GM18511 (cell line): ENCODE measurements around the gene PORCN.

Experiments
- ATAC-seq: cut with Tn5 transposase; IDR thresholded peaks from one replicate; pipeline ENCODE4 v1.9.1; 2021; ENCODE audit warnings: mild to moderate bottlenecking, moderate library complexity; ENCODE audit not compliant: unreplicated experiment

PORCN gene

GRCh38 chrX:48475774-48476577 lies 32.8 kb upstream of the PORCN start, which contains the start of gene FTSJ1:
FTSJ1 (plus strand) TSS chrX:48476199; CDS start chrX:48478048, 1,849 bp downstream.
- ATAC-seq = peak; percentile 91

GRCh38 chrX:48476919-48477318 lies 31.9 kb upstream of the PORCN start:
- no peak for ATAC-seq

GRCh38 chrX:48477960-48478755 lies 30.6 kb upstream of the PORCN start:
- no peak for ATAC-seq

- no peak for ATAC-seq
These were observed 30.0 kb upstream of the PORCN start for GRCh38 chrX:48478806-48479205.

- no peak for ATAC-seq
These were observed 28.6 kb upstream of the PORCN start for GRCh38 chrX:48480142-48480541.

GRCh38 chrX:48480583-48480982 lies 28.2 kb upstream of the PORCN start:
- ATAC-seq = no peak

- no peak for ATAC-seq
These were observed 26.3 kb upstream of the PORCN start for GRCh38 chrX:48482526-48482925.

- no peak for ATAC-seq
These were observed 21.4 kb upstream of the PORCN start for GRCh38 chrX:48487362-48487798.

GRCh38 chrX:48488034-48488433 lies 20.8 kb upstream of the PORCN start:
- no peak for ATAC-seq

- no peak for ATAC-seq
These were observed 19.5 kb upstream of the PORCN start for GRCh38 chrX:48489296-48489695.

- ATAC-seq = no peak
These were observed 18.9 kb upstream of the PORCN start for GRCh38 chrX:48489892-48490291.

GRCh38 chrX:48490661-48491060 lies 18.1 kb upstream of the PORCN start:
- no peak for ATAC-seq

GRCh38 chrX:48491809-48492208 lies 17.0 kb upstream of the PORCN start:
- ATAC-seq = no peak

GRCh38 chrX:48492293-48492910 lies 16.4 kb upstream of the PORCN start:
- ATAC-seq = no peak

GRCh38 chrX:48493890-48494364 lies 14.9 kb upstream of the PORCN start:
- ATAC-seq = no peak

GRCh38 chrX:48496660-48497059 lies 12.1 kb upstream of the PORCN start:
- ATAC-seq = no peak

- no peak for ATAC-seq
These were observed 10.9 kb upstream of the PORCN start for GRCh38 chrX:48497871-48498270.

GRCh38 chrX:48498374-48498809 lies 10.4 kb upstream of the PORCN start:
- ATAC-seq = no peak

- no peak for ATAC-seq
These were observed 4.5 kb upstream of the PORCN start for GRCh38 chrX:48504261-48504660.

GRCh38 chrX:48505481-48505880 lies 3.3 kb upstream of the PORCN start:
- no peak for ATAC-seq

- ATAC-seq = no peak
These were observed 1.5 kb upstream of the PORCN start for GRCh38 chrX:48507246-48507645.
